Thyroid gland (tissue), 4 donors: Measurements from ENCODE around the gene ACACA.

Source experiments
- POLR2A ChIP-seq, 2 donors: fragments of 450-650 bp; IDR thresholded peaks; one replicate each; pipeline ENCODE4 v1.6.1; 2017; ENCODE audit warnings: antibody characterized with exemption in 2 of 2, mild to moderate bottlenecking in 2 of 2, moderate library complexity in 1 of 2
- TF ChIP-seq, protein P1 (sequence below), 6 experiments: fragments of 200-600 bp in 3 of 6; fragments of 450-650 bp in 3 of 6; sonication (generic) in 3 of 6; IDR thresholded peaks; one replicate each; pipeline ENCODE4 v1.5.1; 2016 to 2019; ENCODE audit warnings: antibody characterized with exemption in 6 of 6, mild to moderate bottlenecking in 2 of 6, inconsistent platforms in 1 of 6, moderate library complexity in 1 of 6

DNA sequence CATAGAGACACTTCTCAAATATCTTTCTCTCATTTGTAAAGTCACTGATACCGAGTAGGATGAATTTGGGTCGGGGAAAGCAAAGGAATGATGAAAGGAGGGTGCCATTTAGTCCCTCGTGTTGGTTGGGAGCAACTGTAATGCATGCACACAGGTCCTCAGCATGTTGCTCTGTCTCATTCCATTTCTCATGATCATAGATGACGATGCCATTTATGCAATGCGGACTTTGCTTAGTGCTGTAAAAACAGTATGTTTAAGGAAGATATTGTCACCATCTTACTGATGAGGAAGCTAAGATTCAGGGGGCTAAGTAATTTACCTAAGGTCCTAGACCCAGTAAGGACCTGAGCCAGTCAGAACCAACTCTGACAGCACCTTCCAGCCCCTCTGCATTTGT is 357.8 kb downstream of the ACACA start:
- TF ChIP-seq, protein P1, sequence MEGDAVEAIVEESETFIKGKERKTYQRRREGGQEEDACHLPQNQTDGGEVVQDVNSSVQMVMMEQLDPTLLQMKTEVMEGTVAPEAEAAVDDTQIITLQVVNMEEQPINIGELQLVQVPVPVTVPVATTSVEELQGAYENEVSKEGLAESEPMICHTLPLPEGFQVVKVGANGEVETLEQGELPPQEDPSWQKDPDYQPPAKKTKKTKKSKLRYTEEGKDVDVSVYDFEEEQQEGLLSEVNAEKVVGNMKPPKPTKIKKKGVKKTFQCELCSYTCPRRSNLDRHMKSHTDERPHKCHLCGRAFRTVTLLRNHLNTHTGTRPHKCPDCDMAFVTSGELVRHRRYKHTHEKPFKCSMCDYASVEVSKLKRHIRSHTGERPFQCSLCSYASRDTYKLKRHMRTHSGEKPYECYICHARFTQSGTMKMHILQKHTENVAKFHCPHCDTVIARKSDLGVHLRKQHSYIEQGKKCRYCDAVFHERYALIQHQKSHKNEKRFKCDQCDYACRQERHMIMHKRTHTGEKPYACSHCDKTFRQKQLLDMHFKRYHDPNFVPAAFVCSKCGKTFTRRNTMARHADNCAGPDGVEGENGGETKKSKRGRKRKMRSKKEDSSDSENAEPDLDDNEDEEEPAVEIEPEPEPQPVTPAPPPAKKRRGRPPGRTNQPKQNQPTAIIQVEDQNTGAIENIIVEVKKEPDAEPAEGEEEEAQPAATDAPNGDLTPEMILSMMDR (IDR thresholded peaks at IDR 0.05): no peak
- TF ChIP-seq POLR2A (IDR thresholded peaks at IDR 0.05): no peak
